ENCODE data around the gene CPNE8. TPM values are rescaled to one million over a fixed set of nuclear protein-coding genes. Genes with fewer than 3 reads are reported as not detected.

The CPNE8 gene
- total RNA-seq, 2 donors from 2014 or later = 7.6 to 9.6 TPM

DNA sequence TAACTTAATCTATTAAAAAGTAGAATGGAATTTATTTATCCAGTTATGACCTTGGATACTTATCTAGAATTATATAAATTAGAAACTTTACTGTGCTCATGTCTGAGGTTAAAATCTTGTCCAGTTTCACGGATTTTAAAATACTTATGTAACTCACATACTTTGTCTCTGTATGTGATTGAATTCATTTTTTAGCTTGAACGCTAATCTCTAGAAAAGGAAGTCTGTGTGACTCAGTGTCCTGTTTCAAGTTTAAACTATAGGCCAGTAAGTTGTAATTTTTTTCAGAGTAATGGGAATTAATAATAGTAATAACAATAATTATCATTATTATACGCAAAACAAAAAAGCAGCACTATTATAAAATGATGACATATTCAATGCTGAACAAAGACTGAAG lies 168.6 kb downstream of the CPNE8 start:
- Histone ChIP-seq H3K27me3 (no peaks in the 10 kb centered on the region), H3K27ac (no peak overlapping the region), H3K9me3 (no peaks in the 10 kb centered on the region), H3K4me3 (no peak overlapping the region), H3K36me3 (replicated peaks in 1 of 2; ENCODE audit: insufficient read depth in 1 of 2, low read depth in 2 of 2) (no peaks in the 10 kb centered on the region), H3K4me1 (no peaks in the 10 kb centered on the region)
- TF ChIP-seq, protein P1, sequence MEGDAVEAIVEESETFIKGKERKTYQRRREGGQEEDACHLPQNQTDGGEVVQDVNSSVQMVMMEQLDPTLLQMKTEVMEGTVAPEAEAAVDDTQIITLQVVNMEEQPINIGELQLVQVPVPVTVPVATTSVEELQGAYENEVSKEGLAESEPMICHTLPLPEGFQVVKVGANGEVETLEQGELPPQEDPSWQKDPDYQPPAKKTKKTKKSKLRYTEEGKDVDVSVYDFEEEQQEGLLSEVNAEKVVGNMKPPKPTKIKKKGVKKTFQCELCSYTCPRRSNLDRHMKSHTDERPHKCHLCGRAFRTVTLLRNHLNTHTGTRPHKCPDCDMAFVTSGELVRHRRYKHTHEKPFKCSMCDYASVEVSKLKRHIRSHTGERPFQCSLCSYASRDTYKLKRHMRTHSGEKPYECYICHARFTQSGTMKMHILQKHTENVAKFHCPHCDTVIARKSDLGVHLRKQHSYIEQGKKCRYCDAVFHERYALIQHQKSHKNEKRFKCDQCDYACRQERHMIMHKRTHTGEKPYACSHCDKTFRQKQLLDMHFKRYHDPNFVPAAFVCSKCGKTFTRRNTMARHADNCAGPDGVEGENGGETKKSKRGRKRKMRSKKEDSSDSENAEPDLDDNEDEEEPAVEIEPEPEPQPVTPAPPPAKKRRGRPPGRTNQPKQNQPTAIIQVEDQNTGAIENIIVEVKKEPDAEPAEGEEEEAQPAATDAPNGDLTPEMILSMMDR (IDR thresholded peaks at IDR 0.05) = no peak
- TF ChIP-seq POLR2A (IDR thresholded peaks at IDR 0.05) = no peak
- DNase-seq (no peak), ATAC-seq (no peak)
- intact Hi-C loops (cut with DNase I) = no loop called here
- WGBS, 2 donors = 57 to 78% methylated on average over 3 of the region's 3 CpGs

DNA sequence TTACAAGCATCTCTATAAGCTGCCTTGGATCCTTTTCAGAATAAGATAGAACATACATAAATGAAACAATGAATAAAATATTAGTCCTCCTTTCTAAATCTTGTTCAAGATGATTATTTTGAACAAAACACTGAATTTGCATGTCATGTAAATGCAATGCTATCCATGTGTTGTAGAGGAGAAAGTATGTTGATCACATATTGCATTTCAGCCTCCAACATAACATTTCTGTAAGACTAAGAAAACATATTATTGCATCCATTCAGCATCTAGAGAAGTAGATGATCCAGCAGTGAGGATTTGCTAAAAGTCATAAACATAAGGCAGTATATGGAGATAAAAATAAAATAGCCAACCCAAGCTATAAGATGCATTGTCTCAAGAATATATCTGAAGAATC lies 172.6 kb downstream of the CPNE8 start:
- TF ChIP-seq POLR2A (IDR thresholded peaks at IDR 0.05) = no peak
- TF ChIP-seq, protein P1 (IDR thresholded peaks at IDR 0.05) = no peak
- no peaks in the 10 kb centered on the region for H3K4me1 ChIP-seq
- H3K4me3 ChIP-seq = no peak overlapping the region
- DNase-seq (no peak), ATAC-seq (no peak)
- H3K9me3 ChIP-seq = no peaks in the 10 kb centered on the region
- H3K27ac ChIP-seq = no peak overlapping the region
- no peaks in the 10 kb centered on the region for H3K27me3 ChIP-seq
- no peaks in the 10 kb centered on the region for H3K36me3 ChIP-seq (replicated peaks in 1 of 2; ENCODE audit: insufficient read depth in 1 of 2, low read depth in 2 of 2)
- intact Hi-C loops (cut with DNase I) = no loop called here

DNA sequence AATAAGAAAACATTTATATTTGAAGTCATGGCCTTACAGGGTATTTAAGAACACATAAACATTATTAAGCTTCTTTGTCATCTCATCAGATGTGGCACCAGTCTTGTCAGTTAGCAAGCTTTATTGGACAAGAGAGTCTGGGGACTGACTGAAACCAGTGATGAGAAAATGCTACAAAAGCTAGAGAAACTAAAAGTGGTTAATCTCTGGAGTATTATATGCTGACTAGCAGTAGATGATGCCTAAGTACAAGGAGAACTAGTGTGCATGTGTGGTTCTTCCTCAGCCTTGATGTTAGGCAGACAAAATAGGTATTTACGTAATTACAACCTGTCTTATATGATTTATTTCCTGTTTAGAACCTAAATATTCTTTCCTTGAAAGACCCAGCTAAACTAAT lies 176.5 kb downstream of the CPNE8 start:
- ATAC-seq (no peak), DNase-seq (no peak)
- H3K27me3 ChIP-seq = no peaks in the 10 kb centered on the region
- WGBS, 2 donors = 53 to 72% methylated on average over 1 of the region's 1 CpG
- intact Hi-C loops (cut with DNase I) = no loop called here
- no peak overlapping the region for H3K4me3 ChIP-seq
- H3K27ac ChIP-seq = no peak overlapping the region
- H3K9me3 ChIP-seq = no peaks in the 10 kb centered on the region
- TF ChIP-seq, protein P1 (IDR thresholded peaks at IDR 0.05) = no peak
- TF ChIP-seq POLR2A (IDR thresholded peaks at IDR 0.05) = no peak
- no peaks in the 10 kb centered on the region for H3K36me3 ChIP-seq (replicated peaks in 1 of 2; ENCODE audit: insufficient read depth in 1 of 2, low read depth in 2 of 2)
- H3K4me1 ChIP-seq = no peaks in the 10 kb centered on the region

DNA sequence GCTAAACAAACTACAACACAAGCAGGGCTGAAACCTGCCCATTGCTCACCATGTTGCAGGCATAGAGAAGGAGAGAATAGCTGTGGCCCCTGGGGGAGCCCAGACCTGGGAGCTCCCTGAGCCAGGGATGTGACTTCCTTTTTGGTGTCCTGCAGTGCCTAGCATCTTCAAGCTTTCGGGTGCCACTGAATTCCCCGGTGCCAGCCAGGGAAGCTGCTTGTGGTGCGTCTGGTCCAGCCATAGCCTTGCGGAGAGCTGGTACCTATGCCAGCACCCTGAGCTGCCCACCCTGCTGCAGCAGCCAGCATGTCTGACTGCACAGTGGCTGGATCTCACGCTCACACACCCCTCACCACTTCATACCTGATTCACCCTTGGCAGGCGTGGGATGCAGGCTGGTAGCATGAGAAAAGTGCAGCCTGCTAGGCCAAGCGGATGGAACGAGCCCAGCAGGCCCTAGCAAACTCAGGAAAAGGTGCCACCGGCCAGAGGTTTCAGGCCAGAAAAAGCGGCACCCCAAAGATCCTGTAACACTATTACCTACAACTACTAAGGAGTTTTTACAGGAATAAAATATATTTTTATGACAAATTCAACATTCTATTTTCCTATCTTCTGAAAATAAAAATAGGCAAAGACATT lies 183.7 kb downstream of the CPNE8 start:
- H3K27me3 ChIP-seq = no peaks in the 10 kb centered on the region
- WGBS, 2 donors = 85 to 89% methylated on average over 5 to 10 of the region's 10 CpGs
- no peaks in the 10 kb centered on the region for H3K36me3 ChIP-seq (replicated peaks in 1 of 2; ENCODE audit: insufficient read depth in 1 of 2, low read depth in 2 of 2)
- H3K9me3 ChIP-seq = no peaks in the 10 kb centered on the region
- no peaks in the 10 kb centered on the region for H3K4me1 ChIP-seq
- intact Hi-C loops (cut with DNase I) = no loop called here
- ATAC-seq = no peak
- H3K4me3 ChIP-seq = no peak overlapping the region
- no peak overlapping the region for H3K27ac ChIP-seq
- TF ChIP-seq, protein P1 (IDR thresholded peaks at IDR 0.05) = no peak
- TF ChIP-seq POLR2A (IDR thresholded peaks at IDR 0.05) = no peak
- DNase-seq = no peak

DNA sequence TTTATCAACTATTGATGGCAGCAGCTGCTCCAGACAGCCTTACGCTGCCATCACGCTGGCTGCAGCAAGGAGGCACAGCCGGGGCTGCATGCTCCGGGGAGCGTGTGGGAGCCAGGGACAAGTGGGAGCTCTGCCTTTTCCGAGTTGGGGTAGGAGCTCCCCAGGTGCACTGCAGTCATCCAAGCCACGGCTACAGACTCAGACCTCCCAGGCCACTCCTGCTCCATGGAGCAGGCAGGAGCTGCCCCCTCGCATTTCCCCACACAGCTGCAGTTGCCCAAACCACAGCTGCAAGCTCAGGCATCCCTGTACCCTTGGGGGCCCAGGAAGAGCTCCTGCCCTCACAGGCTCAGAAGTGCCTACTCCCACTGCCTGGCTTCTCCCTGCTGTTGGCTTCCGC lies 184.7 kb downstream of the CPNE8 start:
- Histone ChIP-seq H3K27ac (no peak overlapping the region), H3K4me1 (no peaks in the 10 kb centered on the region), H3K27me3 (no peaks in the 10 kb centered on the region), H3K4me3 (no peak overlapping the region), H3K36me3 (replicated peaks in 1 of 2; ENCODE audit: insufficient read depth in 1 of 2, low read depth in 2 of 2) (no peaks in the 10 kb centered on the region), H3K9me3 (no peaks in the 10 kb centered on the region)
- intact Hi-C loops (cut with DNase I) = no loop called here
- ATAC-seq (no peak), DNase-seq (no peak)
- no peak for TF ChIP-seq POLR2A (IDR thresholded peaks at IDR 0.05)
- TF ChIP-seq, protein P1 (IDR thresholded peaks at IDR 0.05) = no peak
- WGBS, 2 donors = 79 to 88% methylated on average over 8 to 9 of the region's 9 CpGs

Measured in body of pancreas (tissue), 4 donors.